CD14-positive monocyte (primary cell): ENCODE measurements around the gene TIAM1. TPM values are rescaled to one million over a fixed set of nuclear protein-coding genes. Genes with fewer than 3 reads are reported as not detected.

Experiments
- DNase-seq, 3 donors: peaks; one replicate each; pipeline ENCODE4 v3.0.0-alpha.2; 2011 to 2022
- H2AFZ ChIP-seq: 2 replicates; pipeline ENCODE4 v1.6.0; 2012; ENCODE audit warnings: mild to moderate bottlenecking, low read depth, low read length, inconsistent platforms; ENCODE audit not compliant: insufficient read depth, poor library complexity, severe bottlenecking
- H3K27ac ChIP-seq, 2 donors: 1 replicate in 1 of 2; 2 replicates in 1 of 2; pipeline ENCODE4 v1.5.1; 2012 to 2013; ENCODE audit warnings: low read length in 2 of 2, control low read depth in 1 of 2, inconsistent platforms in 1 of 2, low read depth in 1 of 2, mild to moderate bottlenecking in 1 of 2
- H3K27me3 ChIP-seq, 2 donors: one replicate each; pipeline versions ENCODE4 v1.6.0 to v1.6.1; 2011 to 2013; ENCODE audit warnings: low read length in 2 of 2; ENCODE audit not compliant: control insufficient read depth in 2 of 2, insufficient read depth in 2 of 2
- H3K36me3 ChIP-seq, 2 donors: replicated peaks in 1 of 2; 1 replicate in 1 of 2; 2 replicates in 1 of 2; pipeline versions ENCODE4 v1.5.1 to v1.6.1; 2012 to 2013; ENCODE audit warnings: low read length in 2 of 2, control low read depth in 1 of 2, inconsistent platforms in 1 of 2, mild to moderate bottlenecking in 1 of 2; ENCODE audit not compliant: insufficient read depth in 2 of 2, control insufficient read depth in 1 of 2
- H3K4me1 ChIP-seq, 2 donors: 1 replicate in 1 of 2; 2 replicates in 1 of 2; pipeline versions ENCODE4 v1.5.1 to v1.6.1; 2012 to 2013; ENCODE audit warnings: low read length in 2 of 2, control low read depth in 1 of 2, inconsistent platforms in 1 of 2, mild to moderate bottlenecking in 1 of 2, moderate library complexity in 1 of 2; ENCODE audit not compliant: insufficient read depth in 2 of 2, control insufficient read depth in 1 of 2
- H3K4me2 ChIP-seq: replicated peaks from 2 replicates; pipeline ENCODE3; 2012; ENCODE audit warnings: low read length, moderate library complexity, mild to moderate bottlenecking; ENCODE audit not compliant: poor library complexity, severe bottlenecking; ENCODE audit errors: extremely low read depth
- H3K4me3 ChIP-seq, 3 experiments: fragments of 200-600 bp in 1 of 3; sonication (generic) in 1 of 3; replicated peaks in 1 of 3; 1 replicate in 2 of 3; 2 replicates in 1 of 3; pipeline ENCODE4 v1.5.1; 2011 to 2013; ENCODE audit warnings: low read length in 3 of 3, mild to moderate bottlenecking in 3 of 3, control low read depth in 2 of 3, low read depth in 2 of 3, inconsistent platforms in 1 of 3, moderate library complexity in 1 of 3
- H3K79me2 ChIP-seq: 2 replicates; pipeline ENCODE4 v1.6.0; 2012; ENCODE audit warnings: mild to moderate bottlenecking, control low read depth, inconsistent platforms, low read length, moderate library complexity; ENCODE audit not compliant: insufficient read depth
- H3K9ac ChIP-seq: 2 replicates; pipeline ENCODE4 v1.6.0; 2017; ENCODE audit warnings: low read length, mild to moderate bottlenecking; ENCODE audit not compliant: insufficient read depth, poor library complexity, severe bottlenecking
- H3K9me3 ChIP-seq, 2 donors: replicated peaks in 1 of 2; 1 replicate in 1 of 2; 2 replicates in 1 of 2; pipeline versions ENCODE4 v1.5.1 to v1.6.1; 2012 to 2013; ENCODE audit warnings: low read length in 2 of 2, control low read depth in 1 of 2; ENCODE audit not compliant: control insufficient read depth in 1 of 2, insufficient read depth in 1 of 2
- H4K20me1 ChIP-seq: 2 replicates; pipeline ENCODE4 v1.6.0; 2012; ENCODE audit warnings: mild to moderate bottlenecking, low read length, control low read depth, moderate library complexity; ENCODE audit not compliant: insufficient read depth
- H3K27ac Mint-ChIP-seq, 7 donors: one replicate each; pipeline ENCODE4 v1.8.0; 2020; ENCODE audit warnings: mild to moderate bottlenecking in 7 of 7, mixed read lengths in 7 of 7, moderate library complexity in 6 of 7, inconsistent platforms in 2 of 7
- H3K27me3 Mint-ChIP-seq, 3 donors: one replicate each; pipeline ENCODE4 v1.8.0; 2021 to 2022; ENCODE audit warnings: low read depth in 3 of 3, mild to moderate bottlenecking in 3 of 3, mixed read lengths in 3 of 3, moderate library complexity in 3 of 3, inconsistent platforms in 1 of 3
- H3K36me3 Mint-ChIP-seq, 2 donors: one replicate each; pipeline ENCODE4 v1.8.0; 2020; ENCODE audit warnings: mixed read lengths in 2 of 2, inconsistent platforms in 1 of 2, mild to moderate bottlenecking in 1 of 2
- H3K4me1 Mint-ChIP-seq: one replicate; pipeline ENCODE4 v1.8.0; 2020; ENCODE audit warnings: mild to moderate bottlenecking, mixed read lengths
- H3K4me3 Mint-ChIP-seq, 2 donors: one replicate each; pipeline ENCODE4 v1.8.0; 2020; ENCODE audit warnings: mild to moderate bottlenecking in 2 of 2, mixed read lengths in 2 of 2, moderate library complexity in 1 of 2
- H3K9me3 Mint-ChIP-seq, 7 donors: one replicate each; pipeline ENCODE4 v1.8.0; 2020 to 2022; ENCODE audit warnings: mixed read lengths in 7 of 7, mild to moderate bottlenecking in 6 of 7, moderate library complexity in 6 of 7, inconsistent platforms in 2 of 7
- WGBS: methylation state at CpG from one replicate; pipeline ENCODE4 v1.1.5; 2013; ENCODE audit warnings: missing lambda C conversion rate; ENCODE audit not compliant: insufficient coverage; 5-methylcytosine and 5-hydroxymethylcytosine counted together
- intact Hi-C, 2 donors: fragments of 100-400 bp; cut with micrococcal nuclease; formaldehyde crosslinking; loops; one replicate each; pipeline versions ENCODE4 v1.15.0 to v1.15.1; 2023
- polyA plus RNA-seq, 3 donors: library from polyadenylated mRNA; depleted of rRNA in 1 of 3; unstranded in 2 of 3; stranded (reverse) in 1 of 3; fragments of 300-500 nt in 2 of 3; fragments of >200 nt in 1 of 3; fragmentation: Illumina TruSeq in 2 of 3; gene quantifications; 1 replicate in 2 of 3; 2 replicates in 1 of 3; pipeline ENCODE4 v1.2.3, GENCODE V29; 2012 to 2021
- TF ChIP-seq, protein P1 (sequence below): fragments of 200-600 bp; IDR thresholded peaks from one replicate; pipeline ENCODE4 v1.8.0; 2022; ENCODE audit warnings: antibody characterized with exemption, mild to moderate bottlenecking

Gene TIAM1
- polyA plus RNA-seq, 3 donors: 17.7 to 55.0 (median 45.3) TPM

DNA sequence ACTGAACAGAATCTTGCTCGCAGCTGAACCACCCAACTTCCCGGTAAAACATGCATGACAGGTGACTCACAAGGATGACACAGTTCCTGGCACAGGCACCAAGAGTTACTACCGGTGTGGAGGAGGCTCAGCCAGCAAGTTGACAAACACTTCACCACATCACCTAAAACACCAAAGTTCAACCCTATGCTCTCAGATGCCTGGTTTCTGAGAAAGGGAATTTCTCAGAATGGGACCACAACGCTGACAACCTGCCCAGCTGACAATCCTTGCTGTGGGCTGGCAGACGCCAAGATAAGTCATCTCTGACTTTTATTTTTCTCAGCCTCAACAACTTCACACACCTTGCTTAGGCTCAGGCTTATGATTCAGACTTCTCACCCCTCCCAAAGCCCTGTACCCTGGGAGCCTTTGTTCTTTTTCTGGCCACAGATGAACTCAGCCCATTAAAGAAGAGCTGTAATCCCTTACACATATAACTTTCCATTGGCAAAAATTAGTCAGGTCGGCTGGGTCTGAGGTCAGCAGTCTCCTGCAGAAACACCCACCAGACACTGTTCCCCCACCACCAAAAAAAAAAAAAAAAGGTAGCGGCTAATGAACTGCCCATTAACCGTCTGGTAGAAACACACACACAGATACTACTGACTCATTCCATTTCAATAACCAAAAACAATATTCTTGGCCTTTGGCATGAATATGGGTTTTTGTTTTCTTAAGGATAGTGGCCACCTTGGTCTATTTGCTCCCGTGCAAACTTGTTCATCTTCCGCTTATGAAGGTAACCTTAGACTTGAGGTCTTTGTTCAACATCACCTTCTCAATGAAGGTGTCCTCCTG is 10.8 kb upstream of the TIAM1 start:
- Mint-ChIP-seq H3K27me3 (peaks cover 5 to 11% (median 9%) of the 10 kb centered on the region in 3 donors), H3K9me3 (peaks cover under 1 to 11% (median 6%) of the 10 kb centered on the region in 7 donors), H3K36me3 (no peaks in the 10 kb centered on the region), H3K27ac (no peak overlapping the region), H3K4me1 (no peaks in the 10 kb centered on the region), H3K4me3 (no peak overlapping the region)
- TF ChIP-seq, protein P1, sequence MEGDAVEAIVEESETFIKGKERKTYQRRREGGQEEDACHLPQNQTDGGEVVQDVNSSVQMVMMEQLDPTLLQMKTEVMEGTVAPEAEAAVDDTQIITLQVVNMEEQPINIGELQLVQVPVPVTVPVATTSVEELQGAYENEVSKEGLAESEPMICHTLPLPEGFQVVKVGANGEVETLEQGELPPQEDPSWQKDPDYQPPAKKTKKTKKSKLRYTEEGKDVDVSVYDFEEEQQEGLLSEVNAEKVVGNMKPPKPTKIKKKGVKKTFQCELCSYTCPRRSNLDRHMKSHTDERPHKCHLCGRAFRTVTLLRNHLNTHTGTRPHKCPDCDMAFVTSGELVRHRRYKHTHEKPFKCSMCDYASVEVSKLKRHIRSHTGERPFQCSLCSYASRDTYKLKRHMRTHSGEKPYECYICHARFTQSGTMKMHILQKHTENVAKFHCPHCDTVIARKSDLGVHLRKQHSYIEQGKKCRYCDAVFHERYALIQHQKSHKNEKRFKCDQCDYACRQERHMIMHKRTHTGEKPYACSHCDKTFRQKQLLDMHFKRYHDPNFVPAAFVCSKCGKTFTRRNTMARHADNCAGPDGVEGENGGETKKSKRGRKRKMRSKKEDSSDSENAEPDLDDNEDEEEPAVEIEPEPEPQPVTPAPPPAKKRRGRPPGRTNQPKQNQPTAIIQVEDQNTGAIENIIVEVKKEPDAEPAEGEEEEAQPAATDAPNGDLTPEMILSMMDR: no peak
- Histone ChIP-seq H3K9ac (no peak overlapping the region), H2AFZ (no peak overlapping the region), H3K27me3 (peaks cover 0 to 3% of the 10 kb centered on the region in 2 donors), H3K4me2 (no peak overlapping the region), H3K9me3 (peaks cover 0 to 5% of the 10 kb centered on the region in 2 donors), H3K4me3 (no peak overlapping the region), H3K4me1 (no peaks in the 10 kb centered on the region), H3K27ac (no peak overlapping the region), H3K36me3 (no peaks in the 10 kb centered on the region), H3K79me2 (no peaks in the 10 kb centered on the region), H4K20me1 (no peaks in the 10 kb centered on the region)
- 66% methylated on average over 5 of the region's 10 CpGs for WGBS
- DNase-seq: peak in 1 of 3 donors; percentile 20
- intact Hi-C loops: no loop called here

DNA sequence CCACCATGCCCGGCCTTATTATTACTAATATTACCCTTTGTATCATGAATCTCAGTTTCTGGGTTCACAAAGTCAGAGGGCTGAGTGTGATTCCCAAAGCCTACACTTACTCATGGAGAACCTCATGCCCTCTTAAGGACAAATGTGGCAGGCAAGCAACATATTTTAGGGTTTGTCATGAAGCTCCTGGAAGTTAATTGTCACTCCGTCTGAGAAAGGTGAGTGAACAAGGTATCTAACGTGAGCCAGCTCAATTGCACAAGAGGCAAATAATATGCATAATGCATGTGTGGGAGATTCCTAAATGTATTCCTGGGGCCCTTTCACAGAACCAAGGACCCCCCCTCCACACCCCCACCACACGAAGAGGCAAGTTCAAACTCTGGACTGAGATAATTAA is 10.1 kb upstream of the TIAM1 start:
- Histone ChIP-seq H3K27ac (no peak overlapping the region), H3K9ac (no peak overlapping the region), H3K4me3 (no peak overlapping the region), H2AFZ (no peak overlapping the region), H3K4me2 (no peak overlapping the region), H3K36me3 (no peaks in the 10 kb centered on the region), H3K9me3 (no peaks in the 10 kb centered on the region), H3K4me1 (no peaks in the 10 kb centered on the region), H3K79me2 (no peaks in the 10 kb centered on the region), H3K27me3 (peaks cover 0 to 3% of the 10 kb centered on the region in 2 donors), H4K20me1 (no peaks in the 10 kb centered on the region)
- no CpG with 5 or more reads among the region's 4 CpGs for WGBS
- no peak overlapping the region for H3K27ac Mint-ChIP-seq
- no peaks in the 10 kb centered on the region for H3K36me3 Mint-ChIP-seq
- intact Hi-C loops: no loop called here
- TF ChIP-seq, protein P1: no peak
- DNase-seq: no peak
- H3K27me3 Mint-ChIP-seq: peaks cover 6 to 8% (median 7%) of the 10 kb centered on the region in 3 donors
- H3K9me3 Mint-ChIP-seq: peaks cover 0 to 6% (median 0%) of the 10 kb centered on the region in 7 donors
- H3K4me3 Mint-ChIP-seq: no peak overlapping the region
- no peaks in the 10 kb centered on the region for H3K4me1 Mint-ChIP-seq
